ENCODE results near the gene DUOXA2. TPM values are rescaled to one million over a fixed set of nuclear protein-coding genes. Genes with fewer than 3 reads are reported as not detected.

The DUOXA2 gene
- total and polyA plus RNA-seq, 2 donors from 2014 or later = 0.37 TPM; not detected in 1

DNA sequence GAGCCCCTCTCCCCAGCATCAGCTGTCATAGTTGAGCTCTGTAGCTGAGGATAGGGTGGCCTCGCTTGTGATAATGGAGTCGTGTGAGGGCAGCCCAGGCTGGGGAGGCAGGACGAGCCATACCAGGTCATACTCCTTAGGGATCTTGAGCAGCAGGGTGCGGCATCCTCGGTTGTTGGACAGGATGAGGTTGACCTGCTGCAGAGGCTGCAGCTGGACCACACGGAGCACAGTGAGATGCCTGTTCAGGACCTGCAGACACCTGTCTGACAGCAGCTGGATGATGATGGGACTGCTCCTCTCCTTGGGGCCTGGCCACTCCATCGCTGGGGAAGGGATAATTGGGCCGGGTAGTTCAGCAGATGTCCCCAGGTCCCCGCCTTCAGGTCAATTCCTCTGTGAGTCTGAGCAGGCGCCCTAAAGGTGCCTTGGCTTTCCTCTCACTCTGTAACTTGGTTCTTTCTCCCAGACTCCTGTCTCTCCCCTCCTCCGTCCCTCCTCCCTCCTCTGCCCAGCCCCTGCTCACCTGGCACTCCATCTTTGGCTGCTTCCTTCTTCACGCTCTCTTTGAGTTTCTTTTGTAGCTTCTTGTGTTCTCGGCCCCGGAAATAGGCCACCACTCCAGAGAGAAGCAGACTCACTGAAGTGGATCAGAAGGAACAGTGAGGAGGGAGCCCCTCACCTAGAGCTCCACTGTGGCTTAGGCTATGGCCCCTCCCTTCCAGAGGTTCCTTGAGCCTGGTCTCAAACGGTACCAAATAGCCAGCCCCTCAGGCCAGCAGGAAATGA, 7.9 kb upstream of the DUOXA2 start:
- TF ChIP-seq, protein P1, sequence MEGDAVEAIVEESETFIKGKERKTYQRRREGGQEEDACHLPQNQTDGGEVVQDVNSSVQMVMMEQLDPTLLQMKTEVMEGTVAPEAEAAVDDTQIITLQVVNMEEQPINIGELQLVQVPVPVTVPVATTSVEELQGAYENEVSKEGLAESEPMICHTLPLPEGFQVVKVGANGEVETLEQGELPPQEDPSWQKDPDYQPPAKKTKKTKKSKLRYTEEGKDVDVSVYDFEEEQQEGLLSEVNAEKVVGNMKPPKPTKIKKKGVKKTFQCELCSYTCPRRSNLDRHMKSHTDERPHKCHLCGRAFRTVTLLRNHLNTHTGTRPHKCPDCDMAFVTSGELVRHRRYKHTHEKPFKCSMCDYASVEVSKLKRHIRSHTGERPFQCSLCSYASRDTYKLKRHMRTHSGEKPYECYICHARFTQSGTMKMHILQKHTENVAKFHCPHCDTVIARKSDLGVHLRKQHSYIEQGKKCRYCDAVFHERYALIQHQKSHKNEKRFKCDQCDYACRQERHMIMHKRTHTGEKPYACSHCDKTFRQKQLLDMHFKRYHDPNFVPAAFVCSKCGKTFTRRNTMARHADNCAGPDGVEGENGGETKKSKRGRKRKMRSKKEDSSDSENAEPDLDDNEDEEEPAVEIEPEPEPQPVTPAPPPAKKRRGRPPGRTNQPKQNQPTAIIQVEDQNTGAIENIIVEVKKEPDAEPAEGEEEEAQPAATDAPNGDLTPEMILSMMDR (IDR thresholded peaks at IDR 0.05; ENCODE audit: borderline replicate concordance, extremely low read depth, insufficient read depth) = no peak
- peak in 2 of 5 donors; percentile 25 to 26 for DNase-seq

DNA sequence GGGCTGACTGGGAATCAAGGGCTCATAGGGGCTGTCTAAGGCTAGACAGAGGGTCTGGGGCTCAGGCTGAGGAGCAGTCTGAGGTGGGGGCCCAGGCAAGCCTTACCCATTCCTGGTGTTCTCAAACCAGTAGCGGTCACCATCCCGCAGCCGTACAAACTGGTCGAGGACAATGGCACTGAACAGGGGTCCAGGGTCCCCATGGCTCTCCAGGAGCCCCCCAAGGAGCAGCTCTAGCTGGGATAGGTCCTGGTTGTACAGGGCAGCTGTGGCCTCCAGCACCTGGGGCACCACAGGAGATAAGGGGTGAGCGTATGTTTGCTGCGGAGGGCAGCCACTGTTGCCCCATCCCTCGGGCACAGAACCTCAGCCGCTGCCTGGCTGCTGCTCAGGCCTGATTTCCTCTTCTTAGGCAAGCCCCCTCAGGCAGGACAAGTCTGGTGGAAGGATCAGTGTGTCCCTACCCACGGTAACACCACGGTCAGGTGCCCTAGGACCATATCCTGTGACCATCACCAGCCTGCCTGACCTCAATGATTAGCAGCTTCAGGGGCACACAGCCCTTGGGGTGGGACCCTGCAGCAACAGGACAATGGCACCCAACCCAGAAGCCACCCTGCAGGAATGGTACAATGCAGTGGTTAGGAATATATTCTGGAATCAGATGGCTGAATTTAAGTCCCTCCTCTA, 6.0 kb upstream of the DUOXA2 start:
- Histone ChIP-seq H3K4me1 (ENCODE audit: control insufficient read depth in 2 of 3, insufficient read depth in 2 of 3, low read depth in 1 of 3, low read length in 3 of 3) (peaks cover 0 to 11% (median 0%) of the 10 kb centered on the region in 3 donors), H3K36me3 (ENCODE audit: control insufficient read depth in 2 of 3, insufficient read depth in 3 of 3, low read length in 3 of 3) (no peaks in the 10 kb centered on the region), H3K4me3 (ENCODE audit: low read length in 3 of 3) (no peak overlapping the region), H3K27ac (ENCODE audit: low read depth in 2 of 2, low read length in 2 of 2) (no peak overlapping the region), H3K9ac (ENCODE audit: low read length in 3 of 3) (no peak overlapping the region), H3K9me3 (ENCODE audit: control insufficient read depth in 2 of 3, insufficient read depth in 1 of 3, low read length in 3 of 3) (no peaks in the 10 kb centered on the region), H3K27me3 (ENCODE audit: control insufficient read depth, insufficient read depth, low read length) (peaks cover 20% of the 10 kb centered on the region)
- intact Hi-C loops (cut with DNase I) = no loop called here
- TF ChIP-seq, protein P1 (IDR thresholded peaks at IDR 0.05; ENCODE audit: borderline replicate concordance, extremely low read depth, insufficient read depth) = no peak
- DNase-seq (peak in 1 of 5 donors; percentile 24), FAIRE-seq (no peak)

More for the DNA sequence above, 7.9 kb upstream of the DUOXA2 start:
- Histone ChIP-seq H3K4me3 (ENCODE audit: low read length in 3 of 3) (no peak overlapping the region), H3K9me3 (ENCODE audit: control insufficient read depth in 2 of 3, insufficient read depth in 1 of 3, low read length in 3 of 3) (no peaks in the 10 kb centered on the region), H3K36me3 (ENCODE audit: control insufficient read depth in 2 of 3, insufficient read depth in 3 of 3, low read length in 3 of 3) (no peaks in the 10 kb centered on the region), H3K27ac (ENCODE audit: low read depth in 2 of 2, low read length in 2 of 2) (no peak overlapping the region), H3K27me3 (ENCODE audit: control insufficient read depth, insufficient read depth, low read length) (peaks cover 7% of the 10 kb centered on the region), H3K9ac (ENCODE audit: low read length in 3 of 3) (no peak overlapping the region), H3K4me1 (ENCODE audit: control insufficient read depth in 2 of 3, insufficient read depth in 2 of 3, low read depth in 1 of 3, low read length in 3 of 3) (no peaks in the 10 kb centered on the region)
- no peak for FAIRE-seq
- intact Hi-C loops (cut with DNase I) = no loop called here

DNA sequence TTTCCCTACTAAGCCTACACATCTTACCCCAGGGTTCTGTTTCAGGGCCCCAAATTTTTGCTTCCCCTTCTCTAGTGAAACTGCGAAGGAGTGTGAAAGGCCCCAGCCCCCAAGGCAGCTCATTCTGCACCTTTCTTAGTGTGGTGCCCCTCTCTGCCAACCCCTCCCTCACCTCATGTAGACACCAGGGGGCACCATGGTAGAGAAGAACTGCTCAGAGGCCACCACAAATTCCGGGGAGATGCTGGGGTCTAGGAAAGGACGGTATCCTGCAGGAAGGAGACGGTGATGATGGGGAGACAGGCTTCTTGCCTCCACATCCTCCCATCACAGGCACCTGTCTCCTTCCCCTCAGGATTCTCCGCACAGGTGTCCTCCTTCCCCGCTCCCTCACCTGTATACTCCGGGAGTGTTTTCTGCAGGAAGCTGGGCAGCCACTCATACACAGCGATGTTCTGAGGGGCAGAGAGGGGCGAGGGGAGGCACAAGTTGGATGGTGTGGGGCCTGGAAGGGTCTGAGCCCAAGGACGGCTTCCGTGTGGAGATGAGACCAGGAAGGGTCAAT, 3.8 kb upstream of the DUOXA2 start:
- FAIRE-seq (no peak), DNase-seq (no peak)
- TF ChIP-seq, protein P1 (IDR thresholded peaks at IDR 0.05; ENCODE audit: borderline replicate concordance, extremely low read depth, insufficient read depth) = no peak
- H3K36me3 ChIP-seq (ENCODE audit: control insufficient read depth in 2 of 3, insufficient read depth in 3 of 3, low read length in 3 of 3) = no peaks in the 10 kb centered on the region
- H3K9ac ChIP-seq (ENCODE audit: low read length in 3 of 3) = no peak overlapping the region
- H3K27me3 ChIP-seq (ENCODE audit: control insufficient read depth, insufficient read depth, low read length) = peaks cover 41% of the 10 kb centered on the region
- no peaks in the 10 kb centered on the region for H3K9me3 ChIP-seq (ENCODE audit: control insufficient read depth in 2 of 3, insufficient read depth in 1 of 3, low read length in 3 of 3)
- H3K4me3 ChIP-seq (ENCODE audit: low read length in 3 of 3) = no peak overlapping the region
- H3K27ac ChIP-seq (ENCODE audit: low read depth in 2 of 2, low read length in 2 of 2) = no peak overlapping the region
- intact Hi-C loops (cut with DNase I) = no loop called here
- H3K4me1 ChIP-seq (ENCODE audit: control insufficient read depth in 2 of 3, insufficient read depth in 2 of 3, low read depth in 1 of 3, low read length in 3 of 3) = peaks cover 0 to 23% (median 0%) of the 10 kb centered on the region in 3 donors
